GM23248 (cell line): ENCODE results near the gene SEPTIN5.

Experiments
- EZH2 ChIP-seq: fragments of 200-600 bp; sonication (generic); IDR thresholded peaks from 2 replicates; pipeline ENCODE4 v1.6.1; 2018; ENCODE audit warnings: antibody characterized with exemption, mild to moderate bottlenecking; ENCODE audit not compliant: insufficient read depth, poor library complexity, severe bottlenecking
- EZH2phosphoT487 ChIP-seq: fragments of 200-600 bp; sonication (generic); IDR thresholded peaks from 2 replicates; pipeline ENCODE4 v1.6.1; 2018; ENCODE audit warnings: antibody characterized with exemption, moderate library complexity, mild to moderate bottlenecking, low read depth; ENCODE audit not compliant: insufficient read depth

- TF ChIP-seq EZH2phosphoT487 (no peak), EZH2 (no peak)
Measured at GRCh38 chr22:19694696-19695095, 19.6 kb upstream of the SEPTIN5 start.
